CD4-positive, CD25-positive, alpha-beta regulatory T cell (primary cell): ENCODE data around the gene CD81. TPM values are rescaled to one million over a fixed set of nuclear protein-coding genes. Genes with fewer than 3 reads are reported as not detected.

Experiments
- ATAC-seq, 2 donors: fragments of 150-1000 bp; cut with Tn5 transposase; one replicate each; pipeline ENCODE4 v1.10.0; 2021; ENCODE audit warnings: low read depth in 2 of 2, moderate number of reproducible peaks in 2 of 2, moderate library complexity in 1 of 2
- DNase-seq, 3 donors: peaks; one replicate each; pipeline versions ENCODE4 v3.0.0 to v3.0.0-alpha.2; 2012 to 2022; ENCODE audit warnings: mixed read lengths in 1 of 3
- H3K27ac ChIP-seq: one replicate; pipeline ENCODE4 v1.7.0; 2013; ENCODE audit warnings: mild to moderate bottlenecking, low read length; ENCODE audit not compliant: insufficient read depth, poor library complexity, severe bottlenecking
- H3K27me3 ChIP-seq: one replicate; pipeline ENCODE4 v1.7.0; 2013; ENCODE audit warnings: low read length; ENCODE audit not compliant: control insufficient read depth, insufficient read depth
- H3K36me3 ChIP-seq: one replicate; pipeline ENCODE4 v1.7.0; 2013; ENCODE audit warnings: mild to moderate bottlenecking, low read length, moderate library complexity; ENCODE audit not compliant: control insufficient read depth, insufficient read depth
- H3K4me1 ChIP-seq: 2 replicates; pipeline ENCODE4 v1.7.0; 2013; ENCODE audit warnings: mild to moderate bottlenecking, low read length; ENCODE audit not compliant: insufficient read depth, control insufficient read depth, poor library complexity, severe bottlenecking
- H3K4me3 ChIP-seq: one replicate; pipeline ENCODE4 v1.7.0; 2013; ENCODE audit warnings: low read depth, mild to moderate bottlenecking, low read length, moderate library complexity
- H3K9me3 ChIP-seq, 2 experiments: 1 replicate in 1 of 2; 2 replicates in 1 of 2; pipeline ENCODE4 v1.7.0; 2013; ENCODE audit warnings: low read length in 2 of 2, mild to moderate bottlenecking in 1 of 2, moderate library complexity in 1 of 2; ENCODE audit not compliant: control insufficient read depth in 2 of 2
- H3K27ac Mint-ChIP-seq, 3 donors: one replicate each; pipeline ENCODE4 v1.8.0; 2020 to 2022; ENCODE audit warnings: mild to moderate bottlenecking in 3 of 3, mixed read lengths in 3 of 3, moderate library complexity in 2 of 3
- H3K27me3 Mint-ChIP-seq: one replicate; pipeline ENCODE4 v1.8.0; 2022; ENCODE audit warnings: mild to moderate bottlenecking, mixed read lengths
- H3K36me3 Mint-ChIP-seq: one replicate; pipeline ENCODE4 v1.8.0; 2020; ENCODE audit warnings: mixed read lengths
- H3K4me1 Mint-ChIP-seq, 4 donors: one replicate each; pipeline ENCODE4 v1.8.0; 2020 to 2022; ENCODE audit warnings: mixed read lengths in 4 of 4, mild to moderate bottlenecking in 1 of 4
- H3K4me3 Mint-ChIP-seq, 4 donors: one replicate each; pipeline ENCODE4 v1.8.0; 2020 to 2022; ENCODE audit warnings: mild to moderate bottlenecking in 4 of 4, mixed read lengths in 4 of 4, moderate library complexity in 3 of 4
- H3K9me3 Mint-ChIP-seq, 7 donors: one replicate each; pipeline ENCODE4 v1.8.0; 2020 to 2022; ENCODE audit warnings: mixed read lengths in 7 of 7, mild to moderate bottlenecking in 3 of 7, moderate library complexity in 2 of 7
- polyA plus RNA-seq, 4 donors: library from polyadenylated mRNA; unstranded; fragments of 300-500 nt; fragmentation: Illumina TruSeq; gene quantifications; one replicate each; pipeline ENCODE4 v1.2.3, GENCODE V29; 2021
- total RNA-seq: library from RNA; stranded (reverse); gene quantifications from one replicate; pipeline ENCODE4 v1.2.3, GENCODE V29; 2022

The CD81 gene
- total and polyA plus RNA-seq, 5 donors from 2014 or later = 13.2 to 156 (median 17.1) TPM

DNA sequence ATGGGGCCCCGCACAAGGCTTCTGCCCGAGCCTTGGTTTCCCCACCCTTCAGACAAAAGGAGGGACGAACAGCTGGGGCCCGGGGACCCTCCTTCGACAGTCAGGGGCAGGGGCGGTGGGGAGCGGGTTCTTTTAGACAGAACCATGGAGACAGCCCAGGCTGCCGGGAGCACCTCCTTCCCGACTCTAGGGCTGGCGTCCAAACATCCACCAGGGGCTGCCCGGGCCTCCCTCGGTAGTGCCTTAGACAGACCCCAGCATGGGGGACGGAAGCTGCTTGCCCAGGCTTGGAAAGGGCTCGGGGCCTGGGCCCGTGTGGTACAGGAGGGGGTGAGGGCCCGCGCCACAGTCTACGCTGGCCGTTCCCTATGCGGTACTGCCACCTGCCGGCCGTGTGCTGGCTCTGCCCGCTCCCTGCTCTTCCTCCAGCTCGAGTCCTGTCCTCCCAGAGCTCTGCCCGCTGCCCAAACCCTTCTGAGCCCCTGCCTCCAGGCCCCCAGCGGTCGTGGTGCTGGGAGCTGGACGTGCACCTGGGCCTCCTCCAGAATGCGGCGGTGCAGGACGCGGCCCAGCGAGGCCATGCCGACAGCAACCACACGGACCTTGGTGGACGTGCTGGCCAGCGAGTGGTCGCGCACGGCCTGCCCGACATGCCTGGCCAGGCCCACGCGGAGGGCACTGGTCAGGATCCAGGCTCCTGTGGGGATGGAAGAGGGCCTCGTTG, 43.6 kb downstream of the CD81 start:
- no peaks in the 10 kb centered on the region for H3K36me3 Mint-ChIP-seq
- no peak overlapping the region for H3K27ac Mint-ChIP-seq
- Histone ChIP-seq H3K9me3 (no peaks in the 10 kb centered on the region), H3K27me3 (no peaks in the 10 kb centered on the region), H3K27ac (no peak overlapping the region), H3K36me3 (no peaks in the 10 kb centered on the region), H3K4me3 (no peak overlapping the region), H3K4me1 (peaks cover 13% of the 10 kb centered on the region)
- no peak overlapping the region for H3K4me3 Mint-ChIP-seq
- H3K9me3 Mint-ChIP-seq = no peaks in the 10 kb centered on the region
- ATAC-seq (peak; percentile 84 to 91), DNase-seq (peak; percentile 51 to 73 (median 66))
- H3K4me1 Mint-ChIP-seq = peaks cover 0 to 6% (median under 1%) of the 10 kb centered on the region in 4 donors
- H3K27me3 Mint-ChIP-seq = peaks cover 5% of the 10 kb centered on the region

DNA sequence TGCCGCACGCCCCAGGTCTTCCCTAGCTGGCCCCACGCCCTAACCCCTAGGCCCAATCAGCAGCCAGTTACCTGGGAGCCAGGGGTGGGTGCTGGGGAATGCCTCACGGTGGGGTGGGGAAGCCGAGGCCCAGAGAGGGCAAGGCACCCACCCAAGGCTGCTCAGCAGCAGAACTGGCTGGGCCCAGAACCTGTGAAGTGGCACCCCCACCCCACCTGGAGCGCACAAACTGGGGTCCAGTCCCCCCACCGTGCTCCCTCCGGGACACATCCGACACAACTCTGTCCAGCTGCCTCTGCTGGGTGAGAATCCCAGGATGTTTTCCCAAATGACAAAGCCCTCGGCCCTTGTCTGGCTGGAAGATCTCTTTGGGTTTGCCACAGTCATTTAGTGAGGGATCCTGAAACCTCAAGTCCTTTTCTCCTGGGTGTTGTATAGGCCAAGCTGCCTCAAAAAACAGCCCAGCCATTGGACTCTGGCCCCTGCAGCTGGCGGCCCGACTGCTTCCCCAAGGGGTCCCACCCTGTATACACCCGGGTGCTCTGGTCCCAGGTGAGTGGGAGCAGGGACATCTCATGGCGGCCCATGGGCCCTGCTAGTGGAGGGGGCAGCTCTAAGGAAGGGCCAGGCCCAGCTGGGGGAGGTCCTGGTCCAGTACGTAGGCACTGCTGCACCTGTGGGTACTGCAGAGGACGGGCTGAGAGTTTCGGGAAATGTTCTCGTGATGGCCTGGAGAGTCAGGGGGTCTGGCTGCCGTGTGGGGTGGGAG, 44.3 kb downstream of the CD81 start:
- Histone ChIP-seq H3K9me3 (no peaks in the 10 kb centered on the region), H3K36me3 (no peaks in the 10 kb centered on the region), H3K27ac (no peak overlapping the region), H3K4me3 (no peak overlapping the region), H3K4me1 (peaks cover 13% of the 10 kb centered on the region), H3K27me3 (no peaks in the 10 kb centered on the region)
- no peak overlapping the region for H3K27ac Mint-ChIP-seq
- DNase-seq (no peak), ATAC-seq (no peak)
- peaks cover 0 to 6% (median under 1%) of the 10 kb centered on the region in 4 donors for H3K4me1 Mint-ChIP-seq
- no peaks in the 10 kb centered on the region for H3K36me3 Mint-ChIP-seq
- H3K27me3 Mint-ChIP-seq = peaks cover 5% of the 10 kb centered on the region
- no peaks in the 10 kb centered on the region for H3K9me3 Mint-ChIP-seq
- no peak overlapping the region for H3K4me3 Mint-ChIP-seq

DNA sequence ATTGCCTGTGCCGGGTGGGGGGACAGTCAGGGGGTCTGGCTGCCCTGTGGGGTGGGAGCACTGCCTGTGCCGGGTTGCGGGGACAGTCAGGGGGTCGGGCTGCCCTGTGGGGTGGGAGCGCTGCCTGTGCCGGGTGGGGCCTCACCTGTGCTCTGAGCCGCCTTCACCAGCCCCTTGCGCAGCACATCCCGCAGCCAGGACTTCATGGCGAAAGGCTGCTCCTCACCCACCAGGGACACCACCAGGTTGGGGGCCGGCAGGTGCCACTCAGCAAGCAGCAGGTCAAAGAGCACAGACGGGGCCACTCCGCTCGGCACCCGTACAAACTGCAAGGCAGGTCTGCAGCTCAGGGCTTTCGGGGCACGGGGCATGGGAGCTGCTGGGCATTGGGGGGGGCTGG, 44.9 kb downstream of the CD81 start:
- ATAC-seq = no peak
- Histone ChIP-seq H3K36me3 (no peaks in the 10 kb centered on the region), H3K4me1 (peaks cover 13% of the 10 kb centered on the region), H3K27ac (no peak overlapping the region), H3K4me3 (no peak overlapping the region), H3K9me3 (no peaks in the 10 kb centered on the region), H3K27me3 (no peaks in the 10 kb centered on the region)
- Mint-ChIP-seq H3K27ac (no peak overlapping the region), H3K4me3 (no peak overlapping the region), H3K9me3 (no peaks in the 10 kb centered on the region), H3K27me3 (peaks cover 5% of the 10 kb centered on the region), H3K36me3 (no peaks in the 10 kb centered on the region), H3K4me1 (peaks cover 0 to 6% (median under 1%) of the 10 kb centered on the region in 4 donors)
- no peak for DNase-seq

GRCh38 chr11:2422461-2423156, 45.5 kb downstream of the CD81 start:
- Histone ChIP-seq H3K9me3 (no peaks in the 10 kb centered on the region), H3K36me3 (no peaks in the 10 kb centered on the region), H3K4me3 (no peak overlapping the region), H3K27me3 (no peaks in the 10 kb centered on the region), H3K4me1 (peaks cover 13% of the 10 kb centered on the region), H3K27ac (no peak overlapping the region)
- Mint-ChIP-seq H3K27me3 (peaks cover 5% of the 10 kb centered on the region), H3K27ac (peak overlapping the region in 1 of 3 donors; percentile 20), H3K4me3 (no peak overlapping the region), H3K4me1 (peaks cover 0 to 6% (median under 1%) of the 10 kb centered on the region in 4 donors), H3K36me3 (no peaks in the 10 kb centered on the region), H3K9me3 (no peaks in the 10 kb centered on the region)
- DNase-seq = no peak
- no peak for ATAC-seq

DNA sequence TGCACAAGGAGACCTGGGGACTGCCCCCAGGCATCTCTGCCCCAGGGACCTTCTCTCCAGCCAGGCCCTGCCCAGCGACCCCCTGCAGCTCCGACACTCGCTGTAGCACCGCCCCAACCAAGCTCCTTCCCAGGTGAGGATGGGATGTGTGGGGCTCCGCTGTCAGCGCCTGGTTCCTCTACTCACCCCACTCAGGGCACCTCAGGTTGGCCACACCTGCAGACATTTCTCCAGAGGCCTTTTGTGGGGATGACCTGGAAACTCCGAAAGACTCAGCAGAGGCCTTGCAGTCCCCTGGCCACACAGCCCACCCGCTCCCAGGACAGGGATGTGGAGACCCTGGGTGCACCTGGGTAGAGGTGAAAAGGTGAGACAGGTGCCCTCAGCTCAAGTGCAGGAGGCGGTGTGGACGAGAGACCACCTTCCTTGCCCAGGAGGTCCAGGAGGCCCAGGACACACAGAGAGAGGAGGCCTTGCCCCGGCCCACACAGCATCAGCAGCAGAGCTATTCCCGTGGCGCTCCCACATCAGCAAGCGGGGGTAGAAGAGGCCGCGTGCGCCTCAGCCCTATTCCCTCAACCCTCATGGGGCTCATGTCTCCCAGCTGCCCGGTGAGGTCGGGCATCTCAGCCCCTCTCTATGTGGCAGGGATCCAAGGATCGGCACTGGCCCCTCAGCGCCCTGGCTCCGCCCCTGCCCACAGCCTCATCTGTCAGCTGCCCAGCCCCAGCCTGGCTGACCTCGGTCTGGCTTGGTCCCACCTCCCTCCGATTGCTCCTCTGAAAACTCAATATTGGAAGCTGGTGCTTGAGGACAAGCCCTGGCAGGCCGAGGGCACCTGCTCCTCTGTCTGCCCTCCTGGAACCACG, 46.3 kb downstream of the CD81 start:
- no peak for ATAC-seq
- no peak overlapping the region for H3K27ac Mint-ChIP-seq
- DNase-seq = no peak
- Histone ChIP-seq H3K4me1 (peaks cover 13% of the 10 kb centered on the region), H3K27ac (no peak overlapping the region), H3K27me3 (no peaks in the 10 kb centered on the region), H3K9me3 (no peaks in the 10 kb centered on the region), H3K36me3 (no peaks in the 10 kb centered on the region), H3K4me3 (no peak overlapping the region)
- H3K27me3 Mint-ChIP-seq = peaks cover 5% of the 10 kb centered on the region
- H3K36me3 Mint-ChIP-seq = no peaks in the 10 kb centered on the region
- peaks cover 0 to 6% (median under 1%) of the 10 kb centered on the region in 4 donors for H3K4me1 Mint-ChIP-seq
- no peak overlapping the region for H3K4me3 Mint-ChIP-seq
- no peaks in the 10 kb centered on the region for H3K9me3 Mint-ChIP-seq

GRCh38 chr11:2424811-2425495, 47.8 kb downstream of the CD81 start:
- no peak for DNase-seq
- Mint-ChIP-seq H3K36me3 (no peaks in the 10 kb centered on the region), H3K9me3 (no peaks in the 10 kb centered on the region), H3K4me1 (peaks cover 0 to 3% (median 0%) of the 10 kb centered on the region in 4 donors), H3K27me3 (no peaks in the 10 kb centered on the region), H3K4me3 (no peak overlapping the region), H3K27ac (peak overlapping the region in 1 of 3 donors; percentile 20)
- Histone ChIP-seq H3K36me3 (no peaks in the 10 kb centered on the region), H3K4me1 (peaks cover 9% of the 10 kb centered on the region), H3K4me3 (no peak overlapping the region), H3K27me3 (no peaks in the 10 kb centered on the region), H3K9me3 (no peaks in the 10 kb centered on the region), H3K27ac (no peak overlapping the region)
- no peak for ATAC-seq

GRCh38 chr11:2425506-2425905, 48.4 kb downstream of the CD81 start:
- peaks cover 4% of the 10 kb centered on the region for H3K4me1 ChIP-seq
- Mint-ChIP-seq H3K4me1 (peaks cover 0 to 2% (median 0%) of the 10 kb centered on the region in 4 donors), H3K9me3 (no peaks in the 10 kb centered on the region), H3K27me3 (no peaks in the 10 kb centered on the region), H3K27ac (peak overlapping the region in 1 of 3 donors; percentile 20), H3K36me3 (no peaks in the 10 kb centered on the region), H3K4me3 (no peak overlapping the region)
- no peak overlapping the region for H3K4me3 ChIP-seq
- no peak for ATAC-seq
- no peaks in the 10 kb centered on the region for H3K27me3 ChIP-seq
- H3K27ac ChIP-seq = no peak overlapping the region
- no peaks in the 10 kb centered on the region for H3K9me3 ChIP-seq
- H3K36me3 ChIP-seq = no peaks in the 10 kb centered on the region
- no peak for DNase-seq
